Measurements from ENCODE around the gene EXTL2. TPM values are rescaled to one million over a fixed set of nuclear protein-coding genes. Genes with fewer than 3 reads are reported as not detected.

EXTL2 gene
- total and polyA plus RNA-seq, 10 of the 15 experiments (the other 5 are each of a cell fraction or from before 2014, with no cell fraction given) = 10.2 to 51.1 (median 16.2) TPM

GRCh38 chr1:100874433-100874832, 20.2 kb downstream of the EXTL2 start:
- Histone ChIP-seq H3K4me1 (ENCODE audit: control insufficient read depth, insufficient read depth, low read length) (peaks cover 8% of the 10 kb centered on the region; the same call in 1 of the 2 replicates), H3K9ac (ENCODE audit: control insufficient read depth, insufficient read depth, low read length) (no peak overlapping the region), H3K27me3 (replicated peaks in 1 of 2; ENCODE audit: control insufficient read depth in 2 of 2, insufficient read depth in 2 of 2, low read length in 1 of 2) (no peaks in the 10 kb centered on the region), H3K27ac (ENCODE audit: control insufficient read depth, insufficient read depth) (no peak overlapping the region), H2AFZ (ENCODE audit: control insufficient read depth, low read depth, low read length) (no peak overlapping the region), H3K9me3 (replicated peaks; ENCODE audit: control insufficient read depth, insufficient read depth, low read length) (no peaks in the 10 kb centered on the region), H4K20me1 (ENCODE audit: control insufficient read depth, insufficient read depth) (no peaks in the 10 kb centered on the region), H3K36me3 (ENCODE audit: control insufficient read depth in 2 of 2, insufficient read depth in 2 of 2, low read length in 1 of 2) (no peaks in the 10 kb centered on the region), H3K4me3 (no peak overlapping the region), H3K4me2 (ENCODE audit: control insufficient read depth, insufficient read depth) (no peak overlapping the region), H3K79me2 (ENCODE audit: control insufficient read depth, insufficient read depth, low read length) (no peaks in the 10 kb centered on the region)
- in situ Hi-C loops (cut with MboI) = loop anchor here (25.0 kb wide), 1 partner anchor 1687 kb away; no protein-coding TSS in a partner anchor
- TF ChIP-seq YBX1 (IDR thresholded peaks at IDR 0.05) (no peak), ZNF384 (IDR thresholded peaks at IDR 0.05; ENCODE audit: borderline replicate concordance, low read depth, low read length) (no peak), ZBTB11 (CRISPR knock-in tag; IDR thresholded peaks at IDR 0.05) (no peak), PRDM15 (CRISPR knock-in tag; IDR thresholded peaks at IDR 0.05) (no peak)
- ChIA-PET POLR2A (no interaction called here), CTCF (no interaction called here), RAD21 (ENCODE audit: unreplicated experiment) (no interaction called here), SMC1A (ENCODE audit: uncharacterized antibody, unreplicated experiment) (no interaction called here)
- intact Hi-C loops (cut with micrococcal nuclease; ENCODE audit: unreplicated experiment) = no loop called here
- no TSS peak for BruUV-seq (replicated peaks)
- ATAC-seq = no peak
- no peak for FAIRE-seq
- 67% methylated on average over 2 of the region's 2 CpGs for WGBS (ENCODE audit: insufficient coverage, insufficient replicate concordance, low lambda C conversion rate, missing lambda C conversion rate)
- no peak for DNase-seq (ENCODE audit: low read depth, low spot score)
